Bronchial epithelial cell (primary cell): ENCODE data around the gene GPSM1. TPM values are rescaled to one million over a fixed set of nuclear protein-coding genes. Genes with fewer than 3 reads are reported as not detected.

Experiments
- DNase-seq: peaks from one replicate; pipeline ENCODE4 v3.0.0-alpha.2; 2010; ENCODE audit warnings: low read depth
- FAIRE-seq: peaks from 2 replicates; lab custom pipeline; 2011; peaks lifted over from hg19 to GRCh38; lab: Jason Lieb, UNC
- H3K27me3 ChIP-seq: 2 replicates; pipeline ENCODE4 v1.5.1; 2011; ENCODE audit warnings: low read length; ENCODE audit not compliant: control insufficient read depth, insufficient read depth
- H3K36me3 ChIP-seq: 2 replicates; pipeline ENCODE4 v1.5.1; 2011; ENCODE audit warnings: low read length; ENCODE audit not compliant: control insufficient read depth, insufficient read depth
- H3K4me3 ChIP-seq: 2 replicates; pipeline ENCODE4 v1.5.1; 2011; ENCODE audit warnings: mild to moderate bottlenecking, low read depth, low read length, control low read depth
- CTCF ChIP-seq: IDR thresholded peaks from 2 replicates; pipeline ENCODE4 v1.5.1; 2011; ENCODE audit warnings: mild to moderate bottlenecking, moderate library complexity, low read length, control low read depth, inconsistent platforms; ENCODE audit not compliant: insufficient read depth, severe bottlenecking
- total RNA-seq: library from RNA; depleted of rRNA; stranded (reverse); fragments of >200 nt; gene quantifications from 2 replicates; pipeline ENCODE4 v1.2.1, GENCODE V29; 2014

GPSM1 gene
- total RNA-seq, 1 donor from 2014 or later, result 13.4 TPM

DNA sequence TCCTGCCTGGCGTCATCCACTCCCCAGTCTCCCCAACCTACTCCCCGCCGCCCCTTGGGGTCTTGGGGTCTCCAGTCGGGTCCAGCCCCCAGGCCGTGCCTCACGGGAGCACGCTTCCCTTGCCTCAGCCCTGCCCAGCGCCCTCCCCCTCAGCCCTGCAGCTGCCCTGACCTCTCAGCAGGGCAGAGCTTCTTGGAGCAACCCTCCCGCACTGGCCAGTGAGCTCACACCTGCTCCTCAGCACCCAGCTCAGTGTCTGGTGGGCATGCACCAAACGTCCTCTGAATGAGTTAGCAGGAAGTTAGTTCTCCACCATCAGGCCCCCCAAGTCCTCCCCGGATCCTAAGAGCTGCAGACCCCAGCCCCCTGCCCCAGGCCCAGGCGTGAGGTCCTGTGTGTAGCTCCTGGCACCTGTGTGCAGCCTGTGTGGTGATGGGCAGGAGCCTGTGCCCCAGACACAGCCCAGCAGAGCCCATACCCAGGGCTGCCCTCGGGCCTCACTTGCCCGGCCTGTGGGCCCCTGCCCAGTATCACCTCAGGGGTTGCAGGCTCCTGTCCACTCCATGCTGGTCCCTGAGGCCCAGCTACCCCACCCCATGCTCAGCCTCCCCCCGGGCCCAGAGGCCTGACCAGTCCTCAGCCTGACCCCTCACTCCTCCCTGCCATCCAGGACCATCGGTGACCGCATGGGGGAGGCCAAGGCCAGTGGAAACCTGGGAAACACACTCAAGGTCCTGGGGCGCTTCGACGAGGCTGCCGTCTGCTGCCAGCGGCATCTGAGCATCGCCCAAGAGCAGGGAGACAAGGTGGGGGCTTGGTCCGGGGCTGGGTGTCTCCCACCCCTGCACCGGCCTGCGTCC, 8.2 kb downstream of the GPSM1 start:
- DNase-seq, result no peak
- peaks cover 1% of the 10 kb centered on the region for H3K36me3 ChIP-seq
- no peak for TF ChIP-seq CTCF
- no peak for FAIRE-seq
- H3K27me3 ChIP-seq, result no peaks in the 10 kb centered on the region
- no peak overlapping the region for H3K4me3 ChIP-seq

DNA sequence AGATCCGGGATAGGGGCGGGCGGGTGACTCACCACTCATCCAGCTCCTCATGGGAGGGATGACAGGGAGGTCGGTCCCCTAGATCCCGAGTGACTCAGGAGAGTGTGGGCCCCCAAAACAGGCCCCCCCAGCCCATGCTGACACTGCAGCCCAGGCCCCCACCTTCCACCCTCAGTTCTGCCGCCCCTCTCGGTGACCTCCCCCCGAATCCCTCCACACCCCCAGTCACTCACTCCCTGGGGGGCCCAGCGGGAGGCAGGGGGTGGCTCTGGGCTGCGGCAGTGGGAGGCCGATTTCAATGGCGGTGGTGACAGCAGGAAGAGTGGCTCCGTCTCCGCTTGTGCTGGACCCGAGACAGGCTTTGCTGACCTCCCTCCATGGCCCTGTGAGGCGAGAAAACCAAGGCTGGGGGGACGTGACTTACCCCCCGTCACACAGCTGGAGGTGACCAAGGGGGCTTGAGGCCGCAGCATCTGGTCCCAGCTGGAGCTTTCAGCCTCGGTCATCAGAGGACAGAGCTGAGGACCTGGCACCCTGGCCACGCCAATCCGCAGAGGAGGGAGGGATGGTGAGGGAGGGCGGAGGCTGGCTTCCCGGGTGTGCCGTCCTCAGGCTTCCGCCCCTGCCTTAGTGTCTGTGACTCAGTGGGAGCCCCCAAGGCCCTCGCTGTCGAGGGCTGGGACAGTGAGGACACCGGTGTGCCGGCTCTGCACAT, 9.0 kb downstream of the GPSM1 start:
- Histone ChIP-seq H3K4me3 (no peak overlapping the region), H3K36me3 (peaks cover 1% of the 10 kb centered on the region), H3K27me3 (no peaks in the 10 kb centered on the region)
- no peak for TF ChIP-seq CTCF
- DNase-seq, result no peak
- no peak for FAIRE-seq

DNA sequence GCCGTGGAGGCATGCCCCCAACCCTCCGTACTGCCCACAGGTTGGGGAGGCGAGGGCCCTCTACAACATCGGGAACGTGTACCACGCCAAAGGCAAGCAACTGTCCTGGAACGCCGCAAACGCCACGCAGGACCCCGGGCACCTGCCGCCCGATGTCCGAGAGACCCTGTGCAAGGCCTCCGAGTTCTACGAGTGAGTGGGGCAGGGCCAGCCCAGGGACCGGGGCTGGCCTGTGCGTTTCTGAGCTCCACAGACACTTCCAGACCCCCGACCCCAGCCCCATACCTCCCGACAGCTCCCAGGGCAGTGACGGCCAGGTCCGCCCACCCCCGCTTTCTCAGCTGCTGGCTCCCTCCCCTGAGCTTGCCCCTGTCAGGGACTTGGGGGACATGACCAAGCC, 9.5 kb downstream of the GPSM1 start:
- no peak for FAIRE-seq
- TF ChIP-seq CTCF, result no peak
- DNase-seq, result no peak

GRCh38 chr9:136337416-136338395, 10.4 kb downstream of the GPSM1 start:
- Histone ChIP-seq H3K36me3 (peaks cover 1% of the 10 kb centered on the region), H3K27me3 (peaks cover 2% of the 10 kb centered on the region), H3K4me3 (no peak overlapping the region)
- FAIRE-seq (no peak), DNase-seq (no peak)
- no peak for TF ChIP-seq CTCF

More for the DNA sequence above, 9.5 kb downstream of the GPSM1 start:
- Histone ChIP-seq H3K36me3 (peaks cover 1% of the 10 kb centered on the region), H3K27me3 (peaks cover under 1% of the 10 kb centered on the region), H3K4me3 (no peak overlapping the region)

GRCh38 chr9:136338511-136338910, 11.2 kb downstream of the GPSM1 start:
- no peak overlapping the region for H3K4me3 ChIP-seq
- peaks cover 2% of the 10 kb centered on the region for H3K27me3 ChIP-seq
- DNase-seq (no peak), FAIRE-seq (no peak)
- H3K36me3 ChIP-seq, result peaks cover 1% of the 10 kb centered on the region
- TF ChIP-seq CTCF, result no peak
